H1 (cell line): ENCODE measurements around the gene DDX4. TPM values are rescaled to one million over a fixed set of nuclear protein-coding genes. Genes with fewer than 3 reads are reported as not detected.

ENCODE experiments used
- polyA plus RNA-seq, 7 experiments: library from polyadenylated mRNA; depleted of rRNA in 3 of 7; stranded (reverse) in 5 of 7; unstranded in 2 of 7; fragments of >200 nt in 5 of 7; fragments of 200-250 nt in 2 of 7; gene quantifications; 1 replicate in 5 of 7; 2 replicates in 1 of 7; 4 replicates in 1 of 7; pipeline versions ENCODE4 v1.2.1 to v1.2.3, GENCODE V29; 2011 to 2013; ENCODE audit warnings: missing spikeins in 2 of 7, mixed read lengths in 2 of 7
- small RNA-seq: library from polyadenylated mRNA; stranded (forward); fragments of <200 nt; extraction: miRNeasy Mini kit (QIAGEN cat#:217004); gene quantifications from one replicate; pipeline ENCODE3, GENCODE V24; 2013; ENCODE audit not compliant: insufficient read depth
- total RNA-seq: library from RNA; stranded (reverse); fragmentation: NEBNext Ultra II Directional; extraction: Animal tissue kit (Norgen Biotek cat#: 25700); gene quantifications from 2 replicates; pipeline ENCODE4 v1.2.1, GENCODE V29; 2021

The DDX4 gene
- total and polyA plus RNA-seq, 2 of the 8 experiments (the other 6 are each of a cell fraction or from before 2014, with no cell fraction given) = 0.15 TPM; not detected in 1

Small RNA genes lying within 50 kb of the gene (small RNA-seq; reads per million reads assigned to genes)
- gene AC016632.1 = not detected
- gene RNA5SP183 = not detected

Other genes starting within 250 kb of the DDX4 start
- 43.7 and 47.2 TPM in 2 replicates for gene PLPP1, start 203.1 kb upstream of the DDX4 start, total RNA-seq
- gene PLPP1, start 203.1 kb upstream of the DDX4 start, polyA plus RNA-seq (2011; rRNA removed) = 66.4 and 91.3 TPM in 2 replicates
- gene SLC38A9, start 25.7 kb upstream of the DDX4 start, total RNA-seq = 42.2 and 43.7 TPM in 2 replicates
- 15.3 and 29.2 TPM in 2 replicates for gene SLC38A9, start 25.7 kb upstream of the DDX4 start, polyA plus RNA-seq (2011; rRNA removed)
- gene IL31RA, start 113.3 kb downstream of the DDX4 start, total RNA-seq = not detected in 2 replicates
- gene IL31RA, start 113.3 kb downstream of the DDX4 start, polyA plus RNA-seq (2011; rRNA removed) = not detected in 2 replicates